ENCODE results near the gene MPHOSPH10.

MPHOSPH10 gene

GRCh38 chr2:71120195-71120594, 10.2 kb upstream of the MPHOSPH10 start:
- peaks cover 4% of the 10 kb centered on the region; the same call in 1 of the 2 replicates for H3K36me3 ChIP-seq (ENCODE audit: insufficient read depth, low read length)

GRCh38 chr2:71121479-71121878, 9.0 kb upstream of the MPHOSPH10 start:
- no peak for TF ChIP-seq EZH2phosphoT487 (IDR thresholded peaks at IDR 0.05; ENCODE audit: borderline replicate concordance)
- TF ChIP-seq CTCF (conservative IDR thresholded peaks at IDR 0.05; ENCODE audit: low read length) = no peak
- no peaks in the 10 kb centered on the region for H3K9me3 ChIP-seq (ENCODE audit: insufficient read depth, low read depth, low read length)
- no peak overlapping the region for H3K4me3 ChIP-seq (ENCODE audit: low read length, poor library complexity, severe bottlenecking)

More at GRCh38 chr2:71120195-71120594, 10.2 kb upstream of the MPHOSPH10 start:
- Histone ChIP-seq H3K27me3 (ENCODE audit: insufficient read depth, low read length, poor library complexity, severe bottlenecking) (no peaks in the 10 kb centered on the region), H3K4me2 (ENCODE audit: low read depth, low read length, poor library complexity, severe bottlenecking) (no peak overlapping the region), H2AFZ (ENCODE audit: low read length) (no peak overlapping the region), H3K9me2 (replicated peaks; ENCODE audit: low read depth, low read length) (no peaks in the 10 kb centered on the region), H3K9me3 (ENCODE audit: insufficient read depth, low read depth, low read length) (no peaks in the 10 kb centered on the region), H3K4me3 (ENCODE audit: low read length, poor library complexity, severe bottlenecking) (no peak overlapping the region), H3F3A (ENCODE audit: low read depth) (no peaks in the 10 kb centered on the region), H3K9ac (ENCODE audit: low read depth, low read length, poor library complexity, severe bottlenecking) (no peak overlapping the region), H3K4me1 (ENCODE audit: insufficient read depth, low read length, poor library complexity, severe bottlenecking) (no peaks in the 10 kb centered on the region), H3K79me2 (ENCODE audit: insufficient read depth, low read length) (no peaks in the 10 kb centered on the region), H4K20me1 (ENCODE audit: insufficient read depth, low read length, poor library complexity, severe bottlenecking) (no peaks in the 10 kb centered on the region)
- TF ChIP-seq EZH2phosphoT487 (IDR thresholded peaks at IDR 0.05; ENCODE audit: borderline replicate concordance) (no peak), CTCF (conservative IDR thresholded peaks at IDR 0.05; ENCODE audit: low read length) (no peak)

GRCh38 chr2:71122387-71123298, 7.8 kb upstream of the MPHOSPH10 start:
- Histone ChIP-seq H3K9me2 (replicated peaks; ENCODE audit: low read depth, low read length) (no peaks in the 10 kb centered on the region), H3K79me2 (ENCODE audit: insufficient read depth, low read length) (peaks cover 10% of the 10 kb centered on the region), H3K9ac (ENCODE audit: low read depth, low read length, poor library complexity, severe bottlenecking) (no peak overlapping the region), H3K4me1 (ENCODE audit: insufficient read depth, low read length, poor library complexity, severe bottlenecking) (peaks cover 9% of the 10 kb centered on the region), H3F3A (ENCODE audit: low read depth) (no peaks in the 10 kb centered on the region), H2AFZ (ENCODE audit: low read length) (no peak overlapping the region), H3K4me3 (ENCODE audit: low read length, poor library complexity, severe bottlenecking) (no peak overlapping the region), H3K36me3 (ENCODE audit: insufficient read depth, low read length) (peaks cover 4% of the 10 kb centered on the region; the same call in 1 of the 2 replicates), H3K4me2 (ENCODE audit: low read depth, low read length, poor library complexity, severe bottlenecking) (no peak overlapping the region), H4K20me1 (ENCODE audit: insufficient read depth, low read length, poor library complexity, severe bottlenecking) (no peaks in the 10 kb centered on the region), H3K9me3 (ENCODE audit: insufficient read depth, low read depth, low read length) (no peaks in the 10 kb centered on the region), H3K27me3 (ENCODE audit: insufficient read depth, low read length, poor library complexity, severe bottlenecking) (no peaks in the 10 kb centered on the region)
- TF ChIP-seq CTCF (conservative IDR thresholded peaks at IDR 0.05; ENCODE audit: low read length) = no peak
- no peak for TF ChIP-seq EZH2phosphoT487 (IDR thresholded peaks at IDR 0.05; ENCODE audit: borderline replicate concordance)

More at GRCh38 chr2:71121479-71121878, 9.0 kb upstream of the MPHOSPH10 start:
- no peaks in the 10 kb centered on the region for H4K20me1 ChIP-seq (ENCODE audit: insufficient read depth, low read length, poor library complexity, severe bottlenecking)
- no peaks in the 10 kb centered on the region for H3K9me2 ChIP-seq (replicated peaks; ENCODE audit: low read depth, low read length)
- no peak overlapping the region for H2AFZ ChIP-seq (ENCODE audit: low read length)
- no peak overlapping the region for H3K9ac ChIP-seq (ENCODE audit: low read depth, low read length, poor library complexity, severe bottlenecking)
- no peaks in the 10 kb centered on the region for H3K4me1 ChIP-seq (ENCODE audit: insufficient read depth, low read length, poor library complexity, severe bottlenecking)
- no peaks in the 10 kb centered on the region for H3F3A ChIP-seq (ENCODE audit: low read depth)
- H3K79me2 ChIP-seq (ENCODE audit: insufficient read depth, low read length) = 0 out of 2 replicates have a peak, but pooled peaks cover 4% of the 10 kb centered on the region
- H3K27me3 ChIP-seq (ENCODE audit: insufficient read depth, low read length, poor library complexity, severe bottlenecking) = no peaks in the 10 kb centered on the region
- H3K4me2 ChIP-seq (ENCODE audit: low read depth, low read length, poor library complexity, severe bottlenecking) = no peak overlapping the region
- peaks cover 4% of the 10 kb centered on the region; the same call in 1 of the 2 replicates for H3K36me3 ChIP-seq (ENCODE audit: insufficient read depth, low read length)
